ENCODE data around the gene GPBAR1.

Gene GPBAR1

GRCh38 chr2:218298314-218298875 is 37.6 kb downstream of the GPBAR1 start:
- no peak for TF ChIP-seq GABPA (IDR thresholded peaks at IDR 0.05; ENCODE audit: low read depth)
- TF ChIP-seq, protein P1, sequence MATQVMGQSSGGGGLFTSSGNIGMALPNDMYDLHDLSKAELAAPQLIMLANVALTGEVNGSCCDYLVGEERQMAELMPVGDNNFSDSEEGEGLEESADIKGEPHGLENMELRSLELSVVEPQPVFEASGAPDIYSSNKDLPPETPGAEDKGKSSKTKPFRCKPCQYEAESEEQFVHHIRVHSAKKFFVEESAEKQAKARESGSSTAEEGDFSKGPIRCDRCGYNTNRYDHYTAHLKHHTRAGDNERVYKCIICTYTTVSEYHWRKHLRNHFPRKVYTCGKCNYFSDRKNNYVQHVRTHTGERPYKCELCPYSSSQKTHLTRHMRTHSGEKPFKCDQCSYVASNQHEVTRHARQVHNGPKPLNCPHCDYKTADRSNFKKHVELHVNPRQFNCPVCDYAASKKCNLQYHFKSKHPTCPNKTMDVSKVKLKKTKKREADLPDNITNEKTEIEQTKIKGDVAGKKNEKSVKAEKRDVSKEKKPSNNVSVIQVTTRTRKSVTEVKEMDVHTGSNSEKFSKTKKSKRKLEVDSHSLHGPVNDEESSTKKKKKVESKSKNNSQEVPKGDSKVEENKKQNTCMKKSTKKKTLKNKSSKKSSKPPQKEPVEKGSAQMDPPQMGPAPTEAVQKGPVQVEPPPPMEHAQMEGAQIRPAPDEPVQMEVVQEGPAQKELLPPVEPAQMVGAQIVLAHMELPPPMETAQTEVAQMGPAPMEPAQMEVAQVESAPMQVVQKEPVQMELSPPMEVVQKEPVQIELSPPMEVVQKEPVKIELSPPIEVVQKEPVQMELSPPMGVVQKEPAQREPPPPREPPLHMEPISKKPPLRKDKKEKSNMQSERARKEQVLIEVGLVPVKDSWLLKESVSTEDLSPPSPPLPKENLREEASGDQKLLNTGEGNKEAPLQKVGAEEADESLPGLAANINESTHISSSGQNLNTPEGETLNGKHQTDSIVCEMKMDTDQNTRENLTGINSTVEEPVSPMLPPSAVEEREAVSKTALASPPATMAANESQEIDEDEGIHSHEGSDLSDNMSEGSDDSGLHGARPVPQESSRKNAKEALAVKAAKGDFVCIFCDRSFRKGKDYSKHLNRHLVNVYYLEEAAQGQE (IDR thresholded peaks at IDR 0.05; ENCODE audit: insufficient replicate concordance, low read depth) = no peak
- Histone ChIP-seq H3K27me3 (ENCODE audit: insufficient read depth, poor library complexity, severe bottlenecking) (no peaks in the 10 kb centered on the region), H3K4me3 (replicated peaks; ENCODE audit: insufficient read depth, low read length) (no peak overlapping the region), H3K27ac (replicated peaks) (no peak overlapping the region)
- no peak for DNase-seq (ENCODE audit: low read depth in 1 of 2, low spot score in 1 of 2)

GRCh38 chr2:218300141-218300540 is 39.3 kb downstream of the GPBAR1 start:
- no peaks in the 10 kb centered on the region for H3K27me3 ChIP-seq (ENCODE audit: insufficient read depth, poor library complexity, severe bottlenecking)
- H3K27ac ChIP-seq (replicated peaks) = no peak overlapping the region
- H3K4me3 ChIP-seq (replicated peaks; ENCODE audit: insufficient read depth, low read length) = no peak overlapping the region
- DNase-seq (ENCODE audit: low read depth in 1 of 2, low spot score in 1 of 2) = no peak
- TF ChIP-seq CTCF (IDR thresholded peaks at IDR 0.05; ENCODE audit: insufficient read depth, low read length) (no peak), SPI1 (IDR thresholded peaks at IDR 0.05; ENCODE audit: borderline replicate concordance, low read depth) (no peak)

DNA sequence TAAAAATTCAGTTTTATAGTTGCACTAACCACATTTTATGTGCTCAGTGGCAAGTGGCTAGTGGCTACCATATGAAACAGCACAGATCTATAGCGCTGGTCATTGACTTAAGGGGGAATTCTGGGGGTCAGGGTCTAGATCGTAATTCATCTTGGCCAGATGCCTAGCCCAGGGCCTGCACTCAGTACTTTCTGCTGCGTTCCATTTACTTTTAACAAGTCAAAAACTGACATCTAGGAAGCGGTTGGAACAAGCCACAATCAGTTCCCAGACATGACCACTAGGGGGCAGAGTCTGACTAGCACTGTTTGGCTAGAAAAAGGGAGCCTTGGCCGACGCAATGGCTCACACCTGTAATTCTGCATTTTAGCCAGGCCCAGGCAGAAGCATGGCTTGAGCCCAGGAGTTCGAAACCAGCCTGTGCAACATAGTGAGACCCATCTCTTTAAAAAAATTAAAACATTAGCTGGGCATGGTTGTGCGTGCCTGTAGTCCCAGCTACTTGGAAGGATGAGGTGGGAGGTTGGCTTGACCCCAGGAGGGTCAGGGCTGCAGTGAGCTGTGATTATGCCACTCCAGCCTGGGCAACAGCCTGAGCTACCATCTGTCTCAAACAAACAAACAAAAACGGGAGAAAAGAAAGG is 40.5 kb downstream of the GPBAR1 start:
- Histone ChIP-seq H3K27me3 (ENCODE audit: insufficient read depth, poor library complexity, severe bottlenecking) (no peaks in the 10 kb centered on the region), H3K27ac (replicated peaks) (no peak overlapping the region; the same call in 1 of the 2 replicates), H3K4me3 (replicated peaks; ENCODE audit: insufficient read depth, low read length) (no peak overlapping the region)
- TF ChIP-seq CTCF (IDR thresholded peaks at IDR 0.05; ENCODE audit: insufficient read depth, low read length) (peak; percentile 87), POLR2AphosphoS5 (IDR thresholded peaks at IDR 0.05; ENCODE audit: low read depth) (no peak)
- DNase-seq (ENCODE audit: low read depth in 1 of 2, low spot score in 1 of 2) = peak; percentile 78 to 93

- no peaks in the 10 kb centered on the region for H3K27me3 ChIP-seq (ENCODE audit: insufficient read depth, poor library complexity, severe bottlenecking)
- TF ChIP-seq, protein P1 (IDR thresholded peaks at IDR 0.05; ENCODE audit: insufficient replicate concordance, low read depth) = no peak
- TF ChIP-seq POLR2AphosphoS5 (IDR thresholded peaks at IDR 0.05; ENCODE audit: low read depth) (no peak), SPI1 (IDR thresholded peaks at IDR 0.05; ENCODE audit: borderline replicate concordance, low read depth) (no peak), CTCF (IDR thresholded peaks at IDR 0.05; ENCODE audit: insufficient read depth, low read length) (no peak), GABPA (IDR thresholded peaks at IDR 0.05; ENCODE audit: low read depth) (no peak)
- no peak overlapping the region for H3K4me3 ChIP-seq (replicated peaks; ENCODE audit: insufficient read depth, low read length)
- no peak for DNase-seq (ENCODE audit: low read depth in 1 of 2, low spot score in 1 of 2)
- no peak overlapping the region for H3K27ac ChIP-seq (replicated peaks)
These were observed 44.6 kb downstream of the GPBAR1 start for GRCh38 chr2:218305383-218305782.

Measured in HL-60 (cell line).